ENCODE measurements around the gene AKT1S1.
A peak's percentile ranks its signal among the peaks of the same experiment; 100 is the strongest.
"Not testable (repeated sequence)": the region's sequence is repeated elsewhere in the genome, so short reads cannot be mapped to it uniquely, and the experiment has no call there.

Gene AKT1S1
- 22.6 to 25.3 reads per million in 2 donors for total RNA-seq

- peak; percentile 90 for DNase-seq
These were observed at the start of gene AKT1S1, which contains the start of gene TBC1D17 for GRCh38 chr19:49877020-49877878. AKT1S1 (minus strand) TSS chr19:49877355; CDS start chr19:49873295, 4,060 bp downstream. TBC1D17 (plus strand) TSS chr19:49877702; CDS start chr19:49877724, 22 bp downstream.

- no peak for DNase-seq
These were observed 49.4 kb upstream of the AKT1S1 start for GRCh38 chr19:49926515-49926914.

- DNase-seq = no peak
These were observed 48.3 kb upstream of the AKT1S1 start for GRCh38 chr19:49925486-49925885.

GRCh38 chr19:49924881-49925210 is 47.7 kb upstream of the AKT1S1 start:
- not testable (repeated sequence) for DNase-seq

- DNase-seq = no peak
These were observed 47.1 kb upstream of the AKT1S1 start for GRCh38 chr19:49924004-49924880.

- DNase-seq = no peak
These were observed 46.2 kb upstream of the AKT1S1 start for GRCh38 chr19:49923055-49924003.

- no peak for DNase-seq
These were observed 45.0 kb upstream of the AKT1S1 start for GRCh38 chr19:49921871-49922795.

- no peak for DNase-seq
These were observed 43.6 kb upstream of the AKT1S1 start for GRCh38 chr19:49920624-49921363.

- DNase-seq = no peak
These were observed 40.9 kb upstream of the AKT1S1 start for GRCh38 chr19:49918089-49918488.

GRCh38 chr19:49916839-49917733 is 39.9 kb upstream of the AKT1S1 start:
- DNase-seq = no peak

GRCh38 chr19:49915271-49915670 is 38.1 kb upstream of the AKT1S1 start:
- DNase-seq = no peak

GRCh38 chr19:49913720-49914119 is 36.6 kb upstream of the AKT1S1 start:
- no peak for DNase-seq

GRCh38 chr19:49912965-49913685 is 36.0 kb upstream of the AKT1S1 start:
- no peak for DNase-seq

GRCh38 chr19:49911381-49912145 is 34.4 kb upstream of the AKT1S1 start:
- DNase-seq = no peak

- no peak for DNase-seq
These were observed 33.0 kb upstream of the AKT1S1 start for GRCh38 chr19:49910179-49910578.

GRCh38 chr19:49908480-49909420 is 31.6 kb upstream of the AKT1S1 start:
- DNase-seq = no peak
